Prostate gland (tissue), 2 donors: ENCODE data around the gene FAM83G.

ENCODE experiments used
- CTCF ChIP-seq, 4 experiments: fragments of 200-600 bp in 2 of 4; fragments of 450-650 bp in 2 of 4; sonication (generic) in 2 of 4; IDR thresholded peaks; 1 replicate in 3 of 4; 2 replicates in 1 of 4; pipeline ENCODE4 v1.5.1; 2016 to 2019; ENCODE audit warnings: antibody characterized with exemption in 4 of 4, mild to moderate bottlenecking in 2 of 4, moderate library complexity in 2 of 4
- POLR2A ChIP-seq: fragments of 450-650 bp; IDR thresholded peaks from one replicate; pipeline ENCODE4 v1.6.1; 2016; ENCODE audit warnings: antibody characterized with exemption, mild to moderate bottlenecking
- POLR2AphosphoS5 ChIP-seq: sonication (generic); formaldehyde crosslinking; IDR thresholded peaks from one replicate; pipeline ENCODE4 v1.6.1; 2017; ENCODE audit warnings: antibody characterized with exemption

- TF ChIP-seq POLR2A (no peak), CTCF (IDR thresholded peaks at IDR 0.05) (no peak), POLR2AphosphoS5 (no peak)
Measured at GRCh38 chr17:18953231-18953728, 51.3 kb downstream of the FAM83G start.
